Activated effector memory CD4-positive, alpha-beta T cell treated with anti-CD3 and anti-CD28 coated beads, Interleukin-2, amount 50 U/mL, for 16 hours (primary cell): ENCODE data around the gene PHF24.
"Not testable (repeated sequence)": the region's sequence is repeated elsewhere in the genome, so short reads cannot be mapped to it uniquely, and the experiment has no call there.

Experiments
- DNase-seq: peaks from one replicate; pipeline ENCODE4 v3.0.0-alpha.2; 2020

The PHF24 gene

GRCh38 chr9:34957492-34958410 is at the start of gene PHF24:
Gene PHF24, plus strand, starts transcription at chr9:34958285. Its CDS starts 13,014 bp downstream, at chr9:34971299.
- DNase-seq: peak; percentile 73

GRCh38 chr9:34927061-34927460 is 31.0 kb upstream of the PHF24 start:
- DNase-seq: no peak

GRCh38 chr9:34928921-34929320 is 29.2 kb upstream of the PHF24 start:
- no peak for DNase-seq

- DNase-seq: peak; percentile 71
These were observed 28.5 kb upstream of the PHF24 start for GRCh38 chr9:34929506-34930102.

GRCh38 chr9:34939989-34940388 is 18.1 kb upstream of the PHF24 start:
- DNase-seq: not testable (repeated sequence)

- no peak for DNase-seq
These were observed 9.6 kb upstream of the PHF24 start for GRCh38 chr9:34948451-34948850.

- no peak for DNase-seq
These were observed 3.9 kb upstream of the PHF24 start for GRCh38 chr9:34954225-34954624.

- not testable (repeated sequence) for DNase-seq
These were observed 2.0 kb upstream of the PHF24 start for GRCh38 chr9:34956066-34956465.

GRCh38 chr9:34956648-34957047 is 1.4 kb upstream of the PHF24 start:
- no peak for DNase-seq

- no peak for DNase-seq
These were observed 412 bp downstream of the PHF24 start for GRCh38 chr9:34958411-34958982.

- no peak for DNase-seq
These were observed 1.4 kb downstream of the PHF24 start for GRCh38 chr9:34959461-34959860.

- no peak for DNase-seq
These were observed 3.7 kb downstream of the PHF24 start for GRCh38 chr9:34961574-34962490.

GRCh38 chr9:34962546-34962945 is 4.5 kb downstream of the PHF24 start:
- no peak for DNase-seq

GRCh38 chr9:34963552-34963951 is 5.5 kb downstream of the PHF24 start:
- no peak for DNase-seq

- no peak for DNase-seq
These were observed 6.4 kb downstream of the PHF24 start for GRCh38 chr9:34964458-34964857.

GRCh38 chr9:34971146-34971811 is 13.2 kb downstream of the PHF24 start:
- no peak for DNase-seq

- no peak for DNase-seq
These were observed 16.6 kb downstream of the PHF24 start for GRCh38 chr9:34974664-34975063.

- peak; percentile 42 for DNase-seq
These were observed 18.4 kb downstream of the PHF24 start for GRCh38 chr9:34976441-34976840.

GRCh38 chr9:34976992-34977391 is 18.9 kb downstream of the PHF24 start:
- peak; percentile 49 for DNase-seq

- DNase-seq: no peak
These were observed 22.2 kb downstream of the PHF24 start for GRCh38 chr9:34980181-34980761.

- DNase-seq: no peak
These were observed 24.3 kb downstream of the PHF24 start for GRCh38 chr9:34982361-34982760.

GRCh38 chr9:34983209-34983608 is 25.1 kb downstream of the PHF24 start:
- DNase-seq: no peak
